HG02970 (cell line): Measurements from ENCODE around the gene RBM23.

Experiments
- ATAC-seq: cut with Tn5 transposase; IDR thresholded peaks from one replicate; pipeline ENCODE4 v1.9.1; 2021; ENCODE audit warnings: mild to moderate bottlenecking, moderate library complexity, moderate number of reproducible peaks; ENCODE audit not compliant: unreplicated experiment, low FRiP score

Gene RBM23

DNA sequence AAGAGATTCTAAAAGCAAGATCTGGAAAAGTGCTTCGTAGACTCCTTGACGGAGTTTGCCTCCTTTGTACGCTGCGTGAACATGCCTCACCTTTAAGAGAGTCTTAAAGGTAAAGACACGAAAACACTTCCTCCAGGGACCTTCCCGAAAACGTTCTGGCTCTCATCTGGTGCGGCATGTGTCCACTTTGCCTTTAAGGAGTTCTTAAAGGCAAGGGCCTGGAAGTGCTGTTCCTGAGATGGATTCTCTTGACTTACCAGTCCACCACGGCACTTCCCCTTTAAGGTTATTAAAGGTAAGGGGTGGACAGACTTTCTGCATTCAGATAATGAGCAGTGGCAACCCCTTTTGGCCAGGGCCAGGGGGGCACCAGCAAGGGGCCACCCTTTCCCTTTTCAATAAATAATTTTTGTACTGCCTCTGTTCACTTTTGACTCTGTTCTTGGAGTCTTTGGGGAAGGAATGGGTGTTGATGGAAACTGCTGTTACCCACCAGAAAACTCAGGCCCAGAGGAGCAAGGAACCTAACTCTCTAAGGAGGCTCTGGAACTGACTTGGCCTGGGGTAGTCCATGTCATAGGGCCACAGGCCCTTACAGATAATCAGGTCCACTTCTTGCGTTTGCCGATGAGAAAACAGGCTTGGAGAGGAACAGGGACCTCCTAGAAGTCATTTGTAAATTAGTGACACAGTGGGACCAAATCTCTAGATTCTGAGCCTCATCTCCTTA, 31.5 kb downstream of the RBM23 start:
- ATAC-seq = peak; percentile 26

DNA sequence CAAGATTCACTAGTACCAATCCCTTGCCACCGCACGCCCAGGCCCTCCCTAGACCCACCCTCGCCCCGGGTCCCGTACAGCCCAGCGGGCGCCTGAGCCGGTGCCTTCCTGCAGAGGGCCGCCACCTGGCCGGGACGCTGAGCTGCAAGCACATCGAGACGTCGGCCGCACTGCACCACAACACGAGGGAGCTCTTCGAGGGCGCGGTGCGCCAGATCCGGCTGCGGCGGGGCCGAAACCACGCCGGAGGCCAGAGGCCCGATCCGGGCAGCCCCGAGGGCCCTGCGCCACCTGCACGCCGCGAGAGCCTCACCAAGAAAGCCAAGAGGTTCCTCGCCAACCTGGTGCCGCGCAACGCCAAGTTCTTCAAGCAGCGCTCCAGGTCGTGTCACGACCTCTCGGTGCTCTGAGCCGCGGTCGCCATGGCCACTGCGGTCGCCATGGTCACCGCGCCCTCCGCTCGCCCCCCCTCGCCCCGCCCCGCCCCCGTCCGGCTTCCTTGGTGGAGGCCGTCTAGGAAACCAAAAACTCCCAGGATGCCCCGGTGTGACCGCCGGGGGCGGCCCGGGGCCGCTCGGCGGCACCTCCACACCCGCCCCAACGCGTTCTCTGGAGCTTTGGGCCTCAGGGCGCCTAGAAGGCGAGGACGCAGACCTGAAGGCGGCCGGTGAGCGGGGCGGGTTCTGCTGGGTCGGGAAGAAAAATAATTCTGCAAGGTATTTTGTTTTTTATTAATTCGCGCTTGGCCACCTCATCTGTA, 32.3 kb downstream of the RBM23 start:
- ATAC-seq = peak; percentile 50

DNA sequence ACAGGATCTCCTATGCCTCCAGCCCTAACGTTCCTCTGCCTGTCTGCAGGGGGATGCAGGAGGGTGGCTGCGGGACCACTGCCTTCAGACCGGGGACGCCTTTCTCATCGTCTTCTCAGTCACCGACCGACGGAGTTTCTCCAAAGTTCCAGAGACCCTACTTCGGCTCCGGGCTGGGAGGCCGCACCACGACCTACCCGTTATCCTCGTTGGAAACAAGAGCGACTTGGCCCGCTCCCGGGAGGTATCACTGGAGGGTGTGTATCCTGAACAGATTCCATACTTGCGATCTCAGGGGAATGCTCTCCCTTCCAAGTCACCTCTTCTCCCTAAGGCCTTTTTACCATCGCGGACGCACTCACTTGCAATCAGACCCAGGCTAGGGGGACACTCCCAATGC, 33.0 kb downstream of the RBM23 start:
- no peak for ATAC-seq

GRCh38 chr14:22884738-22885523, 34.0 kb downstream of the RBM23 start:
- no peak for ATAC-seq

DNA sequence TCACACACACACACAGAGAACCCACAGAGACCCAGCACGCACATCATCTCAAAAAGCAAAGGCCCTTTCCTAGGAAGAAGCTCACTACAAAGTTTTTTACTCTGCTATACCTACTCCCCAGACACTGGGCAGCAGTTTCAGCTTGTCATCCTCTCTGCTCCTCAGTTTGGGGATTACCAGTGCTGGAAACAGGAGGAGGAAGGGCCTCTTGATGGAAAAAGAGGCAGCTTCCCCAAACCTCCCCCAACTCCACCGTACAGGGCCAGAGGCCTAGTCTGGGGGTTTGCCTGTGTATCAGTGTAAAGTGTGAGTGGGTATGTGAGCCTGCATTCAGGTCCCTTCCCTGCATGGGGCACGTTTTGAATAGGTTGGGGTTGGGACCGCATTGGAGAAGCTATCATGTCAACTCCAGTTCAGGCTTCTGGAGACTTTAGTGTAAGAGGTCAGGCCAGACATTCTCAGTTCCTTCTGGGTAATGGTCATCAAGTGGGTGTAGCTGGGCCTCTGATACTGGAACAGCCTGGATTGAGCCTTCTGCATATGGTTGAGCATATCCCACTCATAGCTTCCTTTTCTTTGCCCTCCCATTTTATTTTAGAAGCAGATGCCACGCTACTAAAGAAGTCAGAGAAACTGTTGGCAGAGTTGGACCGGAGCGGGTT, 34.7 kb downstream of the RBM23 start:
- no peak for ATAC-seq

DNA sequence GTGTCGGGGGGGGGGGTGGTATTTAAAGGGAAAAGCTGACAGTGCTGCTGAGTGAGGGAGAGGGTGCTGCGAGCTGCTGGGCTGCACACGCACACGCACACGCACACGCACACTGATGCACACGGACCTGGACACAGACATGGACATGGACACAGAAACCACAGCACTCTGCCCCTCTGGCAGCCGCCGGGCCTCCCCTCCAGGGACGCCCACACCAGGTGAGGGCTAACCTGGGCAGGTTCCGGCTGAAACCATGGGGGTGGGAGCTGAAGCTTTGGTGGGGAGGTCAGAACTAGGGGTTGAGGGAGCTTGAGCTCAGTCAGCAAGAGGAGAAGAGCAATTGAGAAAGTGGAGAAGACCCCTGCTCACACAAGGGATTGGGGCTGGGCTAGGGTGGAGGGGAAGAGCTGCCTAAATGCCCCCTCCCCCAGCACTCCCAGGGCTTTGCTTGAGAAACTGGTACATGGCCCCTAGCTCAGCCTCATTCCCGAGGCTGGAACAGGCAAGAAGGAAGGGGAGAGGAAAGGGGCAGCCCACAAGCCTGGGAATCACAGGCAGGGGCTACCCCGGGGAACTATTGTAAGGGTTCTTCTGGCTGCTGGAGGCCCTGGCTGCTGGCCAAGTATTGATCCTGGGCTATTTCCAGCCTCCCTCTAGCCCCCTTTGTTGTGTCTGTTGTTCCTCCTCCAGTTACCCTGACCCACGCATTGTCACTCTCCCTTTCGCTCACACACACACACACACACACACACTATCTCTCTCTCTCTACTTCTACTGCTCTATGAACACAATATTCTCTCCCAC, 35.6 kb downstream of the RBM23 start, which contains the start of gene REM2:
REM2 (plus strand) TSS at position 50 of the 804 bp plus-strand sequence; CDS start at position 116, 66 bp downstream.
- ATAC-seq = no peak

DNA sequence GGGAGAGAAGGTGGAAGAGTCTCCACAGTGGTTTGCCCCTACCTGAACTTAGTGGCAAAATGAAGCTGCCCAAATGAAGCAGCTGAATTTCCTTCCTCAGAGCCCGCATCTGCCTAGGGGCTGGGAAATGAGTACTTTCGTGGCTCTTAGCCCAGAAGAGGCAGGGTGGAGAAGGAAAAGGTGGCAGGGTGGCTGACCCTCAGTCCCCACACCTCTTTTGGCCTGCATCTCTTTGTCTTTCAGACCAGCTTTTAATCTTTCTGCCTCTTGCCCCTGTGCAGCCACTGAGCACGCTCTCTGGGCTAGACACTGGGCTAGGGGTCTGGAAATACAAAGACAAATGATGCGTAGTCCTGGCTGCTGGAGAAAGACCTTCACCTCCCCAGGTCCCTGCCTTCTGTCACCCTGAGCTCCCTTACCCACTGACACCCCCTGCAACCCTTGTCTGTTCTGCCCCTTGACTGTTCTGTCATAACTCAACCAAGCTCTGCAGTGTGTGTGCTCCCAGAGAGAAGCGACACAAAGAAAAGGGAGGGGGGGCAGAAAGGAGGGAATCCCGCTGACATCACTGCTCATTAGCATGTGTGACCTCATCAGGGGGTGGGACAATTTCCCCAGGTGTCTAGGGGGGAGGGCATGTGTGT, 36.3 kb downstream of the RBM23 start:
- ATAC-seq = no peak

GRCh38 chr14:22882064-22882463, 36.9 kb downstream of the RBM23 start:
- ATAC-seq = no peak

DNA sequence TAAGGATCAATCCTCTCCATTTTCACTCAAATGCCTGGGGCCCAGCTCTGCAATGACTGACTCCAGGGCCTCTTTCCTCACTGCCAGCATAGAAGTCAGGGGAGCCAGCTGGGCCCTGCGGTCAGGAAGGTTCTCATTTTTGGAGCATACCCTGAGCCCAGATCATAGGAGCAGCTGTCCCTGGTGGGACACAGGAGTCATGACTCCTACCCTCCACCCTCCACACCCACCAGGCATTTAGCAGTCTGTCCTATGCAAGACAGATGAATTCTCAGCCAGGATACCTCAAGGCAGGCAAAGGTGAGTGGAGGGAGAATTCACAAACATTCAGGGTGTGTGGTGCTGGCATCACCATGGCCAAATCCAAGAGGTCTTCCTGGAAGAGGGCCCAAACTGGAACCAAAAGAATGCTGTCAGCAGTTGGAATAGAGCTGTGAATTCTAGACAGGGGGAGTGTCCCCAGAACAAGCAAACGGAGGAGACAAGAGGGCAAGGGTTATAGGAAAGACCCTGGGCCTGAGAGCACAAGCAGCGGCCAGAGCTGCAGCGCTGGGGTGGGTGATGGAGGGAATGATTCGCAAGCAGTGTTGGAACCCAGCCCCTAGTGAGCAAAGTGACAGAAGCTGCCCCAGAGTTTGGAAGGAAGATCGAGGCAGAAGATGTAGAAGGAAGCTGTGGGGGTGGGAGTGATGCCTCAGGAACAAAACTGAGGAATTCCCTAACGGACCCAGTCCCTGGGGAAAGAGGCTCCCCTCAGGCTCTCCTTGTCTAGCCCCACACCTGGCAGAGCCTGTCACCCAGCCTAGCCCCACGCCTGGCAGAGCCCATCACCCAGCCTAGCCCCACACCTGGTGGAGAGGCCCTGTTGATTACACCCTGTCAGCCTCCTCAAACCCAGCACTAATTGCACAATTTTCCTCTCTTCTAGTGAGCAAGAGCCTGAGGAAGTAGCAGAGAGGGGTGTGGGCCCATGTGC, 40.4 kb downstream of the RBM23 start:
- ATAC-seq = no peak

- ATAC-seq = no peak
Measured at GRCh38 chr14:22877000-22877501, 41.9 kb downstream of the RBM23 start.

GRCh38 chr14:22875748-22876319, 43.1 kb downstream of the RBM23 start:
- ATAC-seq = no peak

GRCh38 chr14:22875003-22875747, 43.8 kb downstream of the RBM23 start:
- no peak for ATAC-seq

GRCh38 chr14:22872833-22873520, 46.0 kb downstream of the RBM23 start:
- no peak for ATAC-seq

GRCh38 chr14:22872033-22872832, 46.7 kb downstream of the RBM23 start:
- peak; percentile 22 for ATAC-seq

GRCh38 chr14:22871224-22872032, 47.5 kb downstream of the RBM23 start, which contains the start of gene LRP10:
Gene LRP10, plus strand, starts transcription at chr14:22871740. Its CDS starts 564 bp downstream, at chr14:22872304.
- ATAC-seq = peak; percentile 71
